ENCODE results near the gene CAPZA1. TPM values are rescaled to one million over a fixed set of nuclear protein-coding genes. Genes with fewer than 3 reads are reported as not detected.

Gene CAPZA1
- total RNA-seq, 1 experiment from 2014 or later, result 273 TPM

GRCh38 chr1:112605633-112606327 lies 13.9 kb upstream of the CAPZA1 start:
- no peaks in the 10 kb centered on the region for H4K20me1 ChIP-seq (ENCODE audit: low read length)
- no peak overlapping the region for H2AFZ ChIP-seq (ENCODE audit: low read length)
- H3K9ac ChIP-seq (ENCODE audit: low read length), result no peak overlapping the region
- no peaks in the 10 kb centered on the region for H3F3A ChIP-seq (ENCODE audit: low read length, unreplicated experiment)
- H3K4me2 ChIP-seq (ENCODE audit: low read length), result no peak overlapping the region
- H3K36me3 ChIP-seq (ENCODE audit: low read depth, low read length), result peaks cover 21% of the 10 kb centered on the region
- DNase-seq (peak; percentile 20), ATAC-seq (no peak)
- no peak overlapping the region for H3K27ac ChIP-seq (ENCODE audit: low read length)
- ChIA-PET POLR2A (ENCODE audit: unreplicated experiment) (no interaction called here), CTCF (no interaction called here)
- TSS peak; percentile 14 for BruUV-seq (replicated peaks)
- H3K9me3 ChIP-seq (ENCODE audit: low read length), result no peaks in the 10 kb centered on the region
- no peak overlapping the region for H3K4me3 ChIP-seq (ENCODE audit: low read length)
- no peaks in the 10 kb centered on the region for H3K27me3 ChIP-seq (ENCODE audit: low read length)
- no peaks in the 10 kb centered on the region for H3K9me2 ChIP-seq (replicated peaks; ENCODE audit: low read length)
- TF ChIP-seq EZH2phosphoT487 (IDR thresholded peaks at IDR 0.05; ENCODE audit: borderline replicate concordance, low read length), result no peak
- no peak for TF ChIP-seq CTCF (conservative IDR thresholded peaks at IDR 0.05; ENCODE audit: low read depth, low read length)
- no peak for TF ChIP-seq EZH2 (IDR thresholded peaks at IDR 0.05; ENCODE audit: low read length, unreplicated experiment)
- intact Hi-C loops (cut with micrococcal nuclease), result no loop called here
- no peaks in the 10 kb centered on the region for H3K79me2 ChIP-seq (ENCODE audit: low read length)
- no peaks in the 10 kb centered on the region for H3K4me1 ChIP-seq (ENCODE audit: insufficient read depth, low read length)

- CTCF ChIA-PET, result interaction anchor here (0.6 to 1.1 kb wide), 2 partner anchors 113 to 219 kb away, joined by 5 read pairs; no protein-coding TSS in a partner anchor
- H3K79me2 ChIP-seq (ENCODE audit: low read length), result peaks cover 67% of the 10 kb centered on the region
- H3K4me3 ChIP-seq (ENCODE audit: low read length), result no peak overlapping the region
- TF ChIP-seq CTCF (conservative IDR thresholded peaks at IDR 0.05; ENCODE audit: low read depth, low read length) (peak; percentile 76), EZH2phosphoT487 (IDR thresholded peaks at IDR 0.05; ENCODE audit: borderline replicate concordance, low read length) (no peak)
- no TSS peak for BruUV-seq (replicated peaks)
- no peaks in the 10 kb centered on the region for H3K9me2 ChIP-seq (replicated peaks; ENCODE audit: low read length)
- no peak overlapping the region for H3K4me2 ChIP-seq (ENCODE audit: low read length)
- intact Hi-C loops (cut with micrococcal nuclease), result loop anchor here (1.0 to 2.0 kb wide), 4 partner anchors 70 to 220 kb away; no protein-coding TSS in a partner anchor
- ATAC-seq (0 out of 2 replicates have a peak, but pooled peaks have one; percentile 14), DNase-seq (peak; percentile 63)
- no peaks in the 10 kb centered on the region for H3K27me3 ChIP-seq (ENCODE audit: low read length)
- H3K36me3 ChIP-seq (ENCODE audit: low read depth, low read length), result peaks cover 37% of the 10 kb centered on the region
- POLR2A ChIA-PET (ENCODE audit: unreplicated experiment), result interaction anchor here (0.7 kb wide), 1 partner anchor 113 kb away, joined by 3 read pairs; no protein-coding TSS in a partner anchor
- peaks cover 15% of the 10 kb centered on the region; the same call in 1 of the 2 replicates for H3K4me1 ChIP-seq (ENCODE audit: insufficient read depth, low read length)
- H2AFZ ChIP-seq (ENCODE audit: low read length), result no peak overlapping the region
- no peaks in the 10 kb centered on the region for H4K20me1 ChIP-seq (ENCODE audit: low read length)
- no peak overlapping the region for H3K27ac ChIP-seq (ENCODE audit: low read length)
- no peak overlapping the region for H3K9ac ChIP-seq (ENCODE audit: low read length)
- H3F3A ChIP-seq (ENCODE audit: low read length, unreplicated experiment), result no peaks in the 10 kb centered on the region
- no peaks in the 10 kb centered on the region for H3K9me3 ChIP-seq (ENCODE audit: low read length)
Measured at GRCh38 chr1:112614460-112615065, 5.1 kb upstream of the CAPZA1 start.

Measured in PC-3 (cell line).